ENCODE measurements around the gene MAN1C1.

MAN1C1 gene

GRCh38 chr1:25616095-25616986, at the start of gene MAN1C1:
MAN1C1 (plus strand) TSS chr1:25616791; CDS start chr1:25617798, 1,007 bp downstream.
- DNase-seq: peak; percentile 97

GRCh38 chr1:25567710-25568089, 48.9 kb upstream of the MAN1C1 start:
- DNase-seq: no peak

- DNase-seq: no peak
Observed at GRCh38 chr1:25568090-25568833, 48.3 kb upstream of the MAN1C1 start.

GRCh38 chr1:25568834-25569596, 47.6 kb upstream of the MAN1C1 start:
- DNase-seq: no peak

GRCh38 chr1:25569597-25570396, 46.8 kb upstream of the MAN1C1 start:
- no peak for DNase-seq

- DNase-seq: no peak
Observed at GRCh38 chr1:25570798-25571521, 45.6 kb upstream of the MAN1C1 start.

- no peak for DNase-seq
Observed at GRCh38 chr1:25571522-25571970, 45.0 kb upstream of the MAN1C1 start.

GRCh38 chr1:25572107-25572506, 44.5 kb upstream of the MAN1C1 start:
- no peak for DNase-seq

- DNase-seq: no peak
Observed at GRCh38 chr1:25572708-25573590, 43.6 kb upstream of the MAN1C1 start.

- no peak for DNase-seq
Observed at GRCh38 chr1:25573591-25573930, 43.0 kb upstream of the MAN1C1 start.

- DNase-seq: no peak
Observed at GRCh38 chr1:25573961-25574360, 42.6 kb upstream of the MAN1C1 start.

GRCh38 chr1:25575191-25575590, 41.4 kb upstream of the MAN1C1 start:
- DNase-seq: no peak

GRCh38 chr1:25576459-25577133, 40.0 kb upstream of the MAN1C1 start:
- no peak for DNase-seq

- DNase-seq: no peak
Observed at GRCh38 chr1:25577134-25577920, 39.3 kb upstream of the MAN1C1 start.

GRCh38 chr1:25579292-25580252, 37.0 kb upstream of the MAN1C1 start:
- no peak for DNase-seq

GRCh38 chr1:25580927-25581326, 35.7 kb upstream of the MAN1C1 start:
- no peak for DNase-seq

GRCh38 chr1:25581764-25582163, 34.8 kb upstream of the MAN1C1 start:
- no peak for DNase-seq

Measured in NCI-H1092 treated with DMSO at 0.1 percent for 48 hours (cell line).